ENCODE measurements around the gene DIAPH2.

Gene DIAPH2

GRCh38 chrX:97066381-97066780 lies 381.7 kb downstream of the DIAPH2 start:
- WGBS (ENCODE audit: insufficient coverage, insufficient read length) = no CpG with 5 or more reads among the region's 3 CpGs

GRCh38 chrX:97070346-97070745 lies 385.7 kb downstream of the DIAPH2 start:
- Histone ChIP-seq H3K4me1 (ENCODE audit: control insufficient read depth, insufficient read depth, low read length) (no peaks in the 10 kb centered on the region), H3K9me3 (ENCODE audit: control insufficient read depth, insufficient read depth, low read length) (no peaks in the 10 kb centered on the region), H3K27me3 (ENCODE audit: control insufficient read depth, insufficient read depth, low read length) (no peaks in the 10 kb centered on the region), H3K4me3 (ENCODE audit: low read length) (no peak overlapping the region), H3K27ac (ENCODE audit: low read length) (no peak overlapping the region), H3K36me3 (ENCODE audit: control insufficient read depth, insufficient read depth, low read length) (no peaks in the 10 kb centered on the region)
- DNase-seq (ENCODE audit: low read depth, low spot score) = no peak
- WGBS (ENCODE audit: insufficient coverage, insufficient read length) = no CpG with 5 or more reads among the region's 1 CpG

More at GRCh38 chrX:97066381-97066780, 381.7 kb downstream of the DIAPH2 start:
- Histone ChIP-seq H3K27ac (ENCODE audit: low read length) (no peak overlapping the region), H3K27me3 (ENCODE audit: control insufficient read depth, insufficient read depth, low read length) (no peaks in the 10 kb centered on the region), H3K36me3 (ENCODE audit: control insufficient read depth, insufficient read depth, low read length) (no peaks in the 10 kb centered on the region), H3K4me3 (ENCODE audit: low read length) (no peak overlapping the region), H3K4me1 (ENCODE audit: control insufficient read depth, insufficient read depth, low read length) (no peaks in the 10 kb centered on the region), H3K9me3 (ENCODE audit: control insufficient read depth, insufficient read depth, low read length) (no peaks in the 10 kb centered on the region)
- no peak for DNase-seq (ENCODE audit: low read depth, low spot score)

DNA sequence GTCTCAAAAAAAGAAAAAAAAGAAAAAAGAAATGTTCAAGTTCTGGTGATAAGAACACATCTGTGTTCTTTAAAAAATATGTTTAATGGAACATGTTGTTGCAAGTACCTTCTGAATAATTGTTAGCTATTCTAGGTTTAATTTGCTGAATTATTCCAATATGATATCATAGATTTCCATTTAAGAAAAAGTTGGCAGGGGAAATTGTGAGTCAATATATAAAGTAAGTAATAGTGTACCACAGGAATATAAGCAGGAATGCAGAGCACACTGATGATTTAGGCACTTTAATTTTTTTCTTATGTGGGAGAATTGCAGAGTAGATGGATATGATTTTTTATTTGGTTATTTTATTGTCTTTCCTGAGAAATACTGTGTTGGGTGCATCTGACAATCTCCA lies 389.8 kb downstream of the DIAPH2 start:
- H3K4me3 ChIP-seq (ENCODE audit: low read length) = no peak overlapping the region
- H3K27me3 ChIP-seq (ENCODE audit: control insufficient read depth, insufficient read depth, low read length) = no peaks in the 10 kb centered on the region
- DNase-seq (ENCODE audit: low read depth, low spot score) = no peak
- H3K4me1 ChIP-seq (ENCODE audit: control insufficient read depth, insufficient read depth, low read length) = no peaks in the 10 kb centered on the region
- no peak overlapping the region for H3K27ac ChIP-seq (ENCODE audit: low read length)
- no peaks in the 10 kb centered on the region for H3K9me3 ChIP-seq (ENCODE audit: control insufficient read depth, insufficient read depth, low read length)
- H3K36me3 ChIP-seq (ENCODE audit: control insufficient read depth, insufficient read depth, low read length) = no peaks in the 10 kb centered on the region

- Histone ChIP-seq H3K9me3 (ENCODE audit: control insufficient read depth, insufficient read depth, low read length) (no peaks in the 10 kb centered on the region), H3K27ac (ENCODE audit: low read length) (no peak overlapping the region), H3K4me3 (ENCODE audit: low read length) (no peak overlapping the region), H3K4me1 (ENCODE audit: control insufficient read depth, insufficient read depth, low read length) (no peaks in the 10 kb centered on the region), H3K27me3 (ENCODE audit: control insufficient read depth, insufficient read depth, low read length) (no peaks in the 10 kb centered on the region), H3K36me3 (ENCODE audit: control insufficient read depth, insufficient read depth, low read length) (no peaks in the 10 kb centered on the region)
- no peak for DNase-seq (ENCODE audit: low read depth, low spot score)
- WGBS (ENCODE audit: insufficient coverage, insufficient read length) = no CpG with 5 or more reads among the region's 1 CpG
These were observed 404.5 kb downstream of the DIAPH2 start for GRCh38 chrX:97089116-97089515.

DNA sequence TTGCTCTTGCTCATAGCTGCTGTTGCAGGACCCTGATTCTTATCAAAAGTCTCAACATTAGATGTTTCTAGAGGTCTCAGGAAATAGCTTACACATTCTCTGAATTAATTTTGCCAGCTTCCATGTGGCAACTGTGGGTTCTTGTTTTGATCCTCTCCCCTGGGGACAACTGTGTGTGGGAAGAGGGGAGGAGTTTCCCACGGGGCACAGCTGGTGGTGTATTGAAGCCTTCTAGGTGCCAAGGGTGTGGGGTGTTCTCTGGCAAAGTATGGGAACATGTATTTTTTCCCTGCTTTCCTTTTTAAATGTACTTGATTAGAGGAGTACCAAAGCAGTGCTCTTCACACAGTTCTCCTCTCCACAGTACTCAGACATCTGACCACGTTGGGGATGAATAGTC lies 411.7 kb downstream of the DIAPH2 start:
- WGBS (ENCODE audit: insufficient coverage, insufficient read length) = no CpG with 5 or more reads among the region's 2 CpGs
- Histone ChIP-seq H3K9me3 (ENCODE audit: control insufficient read depth, insufficient read depth, low read length) (no peaks in the 10 kb centered on the region), H3K27me3 (ENCODE audit: control insufficient read depth, insufficient read depth, low read length) (no peaks in the 10 kb centered on the region), H3K4me1 (ENCODE audit: control insufficient read depth, insufficient read depth, low read length) (no peaks in the 10 kb centered on the region), H3K27ac (ENCODE audit: low read length) (no peak overlapping the region), H3K4me3 (ENCODE audit: low read length) (no peak overlapping the region), H3K36me3 (ENCODE audit: control insufficient read depth, insufficient read depth, low read length) (no peaks in the 10 kb centered on the region)
- no peak for DNase-seq (ENCODE audit: low read depth, low spot score)

DNA sequence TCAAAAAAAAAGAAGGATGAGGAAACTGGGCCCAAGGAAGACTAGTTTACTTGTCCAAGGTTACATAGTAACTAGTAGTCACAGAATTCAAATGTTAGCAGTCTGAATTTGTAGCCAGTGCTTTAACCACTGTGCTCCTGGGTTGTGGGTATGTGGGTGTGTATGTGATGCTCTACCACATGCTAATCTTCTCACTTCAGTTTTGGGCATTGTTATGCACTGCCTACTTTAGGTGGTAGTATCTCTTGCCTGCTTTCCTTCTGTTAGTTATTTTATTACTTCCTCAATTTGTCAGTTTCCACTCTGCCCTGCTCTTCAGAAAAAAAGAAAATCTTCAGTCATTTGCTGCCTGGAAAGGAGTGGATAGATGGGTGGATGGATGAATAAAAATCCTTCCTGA lies 418.3 kb downstream of the DIAPH2 start:
- H3K4me1 ChIP-seq (ENCODE audit: control insufficient read depth, insufficient read depth, low read length) = no peaks in the 10 kb centered on the region
- no peak overlapping the region for H3K27ac ChIP-seq (ENCODE audit: low read length)
- H3K4me3 ChIP-seq (ENCODE audit: low read length) = no peak overlapping the region
- no peaks in the 10 kb centered on the region for H3K36me3 ChIP-seq (ENCODE audit: control insufficient read depth, insufficient read depth, low read length)
- no peaks in the 10 kb centered on the region for H3K9me3 ChIP-seq (ENCODE audit: control insufficient read depth, insufficient read depth, low read length)
- no peak for DNase-seq (ENCODE audit: low read depth, low spot score)
- H3K27me3 ChIP-seq (ENCODE audit: control insufficient read depth, insufficient read depth, low read length) = no peaks in the 10 kb centered on the region

- no peak for DNase-seq (ENCODE audit: low read depth, low spot score)
- no peaks in the 10 kb centered on the region for H3K9me3 ChIP-seq (ENCODE audit: control insufficient read depth, insufficient read depth, low read length)
- no peaks in the 10 kb centered on the region for H3K27me3 ChIP-seq (ENCODE audit: control insufficient read depth, insufficient read depth, low read length)
- H3K4me3 ChIP-seq (ENCODE audit: low read length) = no peak overlapping the region
- no CpG with 5 or more reads among the region's 1 CpG for WGBS (ENCODE audit: insufficient coverage, insufficient read length)
- H3K27ac ChIP-seq (ENCODE audit: low read length) = no peak overlapping the region
- H3K36me3 ChIP-seq (ENCODE audit: control insufficient read depth, insufficient read depth, low read length) = no peaks in the 10 kb centered on the region
- no peaks in the 10 kb centered on the region for H3K4me1 ChIP-seq (ENCODE audit: control insufficient read depth, insufficient read depth, low read length)
These were observed 425.1 kb downstream of the DIAPH2 start for GRCh38 chrX:97109730-97110129.

- no peak for DNase-seq (ENCODE audit: low read depth, low spot score)
- H3K4me1 ChIP-seq (ENCODE audit: control insufficient read depth, insufficient read depth, low read length) = no peaks in the 10 kb centered on the region
- no peak overlapping the region for H3K27ac ChIP-seq (ENCODE audit: low read length)
- no peaks in the 10 kb centered on the region; the same call in 1 of the 2 replicates for H3K9me3 ChIP-seq (ENCODE audit: control insufficient read depth, insufficient read depth, low read length)
- no peaks in the 10 kb centered on the region for H3K36me3 ChIP-seq (ENCODE audit: control insufficient read depth, insufficient read depth, low read length)
- H3K27me3 ChIP-seq (ENCODE audit: control insufficient read depth, insufficient read depth, low read length) = no peaks in the 10 kb centered on the region
- H3K4me3 ChIP-seq (ENCODE audit: low read length) = no peak overlapping the region
These were observed 432.9 kb downstream of the DIAPH2 start for GRCh38 chrX:97117572-97117971.

- Histone ChIP-seq H3K9me3 (ENCODE audit: control insufficient read depth, insufficient read depth, low read length) (no peaks in the 10 kb centered on the region; the same call in 1 of the 2 replicates), H3K4me1 (ENCODE audit: control insufficient read depth, insufficient read depth, low read length) (no peaks in the 10 kb centered on the region), H3K4me3 (ENCODE audit: low read length) (no peak overlapping the region), H3K36me3 (ENCODE audit: control insufficient read depth, insufficient read depth, low read length) (no peaks in the 10 kb centered on the region), H3K27ac (ENCODE audit: low read length) (no peak overlapping the region), H3K27me3 (ENCODE audit: control insufficient read depth, insufficient read depth, low read length) (no peaks in the 10 kb centered on the region)
- no CpG with 5 or more reads among the region's 12 CpGs for WGBS (ENCODE audit: insufficient coverage, insufficient read length)
- DNase-seq (ENCODE audit: low read depth, low spot score) = no peak
These were observed 434.9 kb downstream of the DIAPH2 start for GRCh38 chrX:97119474-97120109.

DNA sequence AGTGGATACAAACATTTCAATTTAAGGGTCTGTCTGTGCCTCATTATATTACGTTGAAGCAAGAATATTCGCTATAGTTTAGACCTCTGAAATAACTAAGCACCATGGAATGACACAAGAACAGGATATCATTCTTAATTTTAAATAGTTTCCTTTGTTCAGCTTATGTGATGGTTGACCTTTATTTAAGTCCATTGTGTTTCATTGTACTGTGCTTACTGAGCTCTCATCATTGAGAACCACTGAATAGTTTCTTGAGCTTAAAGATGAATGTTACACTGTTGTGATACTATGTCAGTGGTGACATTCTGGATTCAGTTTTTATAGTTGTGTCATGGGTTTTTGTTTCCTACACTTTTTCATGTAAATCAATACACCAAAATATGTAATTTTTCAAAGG lies 438.4 kb downstream of the DIAPH2 start:
- no peaks in the 10 kb centered on the region for H3K4me1 ChIP-seq (ENCODE audit: control insufficient read depth, insufficient read depth, low read length)
- H3K36me3 ChIP-seq (ENCODE audit: control insufficient read depth, insufficient read depth, low read length) = no peaks in the 10 kb centered on the region
- no peaks in the 10 kb centered on the region for H3K27me3 ChIP-seq (ENCODE audit: control insufficient read depth, insufficient read depth, low read length)
- no peak for DNase-seq (ENCODE audit: low read depth, low spot score)
- no CpG with 5 or more reads among the region's 2 CpGs for WGBS (ENCODE audit: insufficient coverage, insufficient read length)
- H3K9me3 ChIP-seq (ENCODE audit: control insufficient read depth, insufficient read depth, low read length) = no peaks in the 10 kb centered on the region; the same call in 1 of the 2 replicates
- H3K27ac ChIP-seq (ENCODE audit: low read length) = no peak overlapping the region
- H3K4me3 ChIP-seq (ENCODE audit: low read length) = no peak overlapping the region

DNA sequence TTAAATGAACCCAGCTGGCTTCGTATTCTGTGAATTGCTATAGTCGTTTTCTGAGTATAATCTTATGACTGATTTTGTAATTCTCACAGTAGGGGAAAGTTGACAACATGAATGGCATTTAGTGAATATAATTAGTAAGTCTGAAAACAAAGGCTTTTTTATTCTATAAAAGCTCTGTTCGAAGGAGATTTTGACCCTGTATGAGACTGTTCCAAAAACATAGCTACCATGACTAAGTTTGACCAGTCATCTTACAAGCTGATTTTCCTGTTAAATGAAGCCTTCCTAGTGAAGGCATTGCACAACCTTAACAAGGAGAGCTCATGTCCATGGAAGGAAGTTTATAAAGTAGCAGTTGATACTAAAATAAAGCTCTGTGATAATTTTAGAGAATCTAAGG lies 441.4 kb downstream of the DIAPH2 start:
- WGBS (ENCODE audit: insufficient coverage, insufficient read length) = no CpG with 5 or more reads among the region's 3 CpGs
- no peaks in the 10 kb centered on the region for H3K36me3 ChIP-seq (ENCODE audit: control insufficient read depth, insufficient read depth, low read length)
- no peaks in the 10 kb centered on the region for H3K27me3 ChIP-seq (ENCODE audit: control insufficient read depth, insufficient read depth, low read length)
- H3K4me3 ChIP-seq (ENCODE audit: low read length) = no peak overlapping the region
- no peaks in the 10 kb centered on the region for H3K4me1 ChIP-seq (ENCODE audit: control insufficient read depth, insufficient read depth, low read length)
- no peak for DNase-seq (ENCODE audit: low read depth, low spot score)
- no peak overlapping the region for H3K27ac ChIP-seq (ENCODE audit: low read length)
- H3K9me3 ChIP-seq (ENCODE audit: control insufficient read depth, insufficient read depth, low read length) = no peaks in the 10 kb centered on the region

All from iPS DF 6.9 (cell line).